ENCODE results near the gene GRB10.

GRB10 gene

DNA sequence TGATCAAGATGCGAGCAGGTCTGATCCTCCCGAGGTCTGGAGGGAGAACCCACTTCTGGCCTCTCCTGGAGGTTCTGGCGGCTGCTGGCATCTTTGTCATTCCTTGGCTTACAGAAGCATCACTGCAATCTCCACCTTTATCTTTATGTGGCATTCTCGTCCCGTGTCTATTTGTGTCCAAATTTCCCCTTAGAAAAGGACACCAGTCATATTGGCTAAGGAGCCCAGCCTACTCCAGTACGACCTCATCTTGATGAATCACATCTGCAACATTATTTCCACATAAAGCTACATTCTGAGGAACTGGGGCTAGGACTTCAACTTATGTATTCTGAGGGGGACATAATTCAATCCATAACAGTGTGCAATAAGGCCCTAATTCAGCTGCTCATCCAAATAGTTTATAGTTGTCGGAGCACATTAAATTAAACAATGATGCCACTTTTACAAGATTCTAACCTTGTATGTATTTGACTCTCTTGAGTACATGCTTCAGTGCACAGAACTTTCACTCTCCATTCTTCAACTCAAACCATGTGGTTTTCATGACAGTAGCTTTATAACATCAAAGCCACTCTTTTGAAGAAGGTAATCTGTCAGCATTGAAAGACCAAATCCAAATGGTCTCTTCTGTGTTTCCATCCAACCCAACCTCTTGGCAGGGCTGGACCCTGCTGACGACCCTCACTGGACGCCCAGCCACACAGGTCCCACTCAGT, 131.3 kb downstream of the GRB10 start:
- no peak for DNase-seq

GRCh38 chr7:50650057-50650664, 132.5 kb downstream of the GRB10 start:
- DNase-seq = no peak

GRCh38 chr7:50649259-50649885, 133.3 kb downstream of the GRB10 start:
- no peak for DNase-seq

- no peak for DNase-seq
These were observed 134.0 kb downstream of the GRB10 start for GRCh38 chr7:50648570-50649169.

DNA sequence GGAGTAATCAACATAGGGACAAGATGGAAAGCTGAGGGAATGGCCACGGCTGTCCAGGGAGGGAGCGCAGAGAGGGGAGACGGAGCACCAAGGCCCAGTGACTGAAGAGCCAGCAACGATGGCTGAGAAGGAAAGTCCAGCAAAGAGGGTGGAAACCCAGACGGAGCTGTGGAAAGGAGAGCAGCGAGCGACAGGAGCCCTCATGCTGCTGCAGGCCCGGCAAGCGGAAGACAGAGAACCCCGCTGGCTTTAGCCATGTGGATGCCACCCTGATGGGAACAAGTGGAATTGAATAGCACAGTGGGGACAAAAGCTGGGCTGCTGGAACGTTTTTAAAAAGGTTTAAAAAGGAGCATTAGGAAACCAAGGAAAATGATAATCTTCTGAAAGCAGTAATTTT, 134.6 kb downstream of the GRB10 start:
- DNase-seq = no peak

DNA sequence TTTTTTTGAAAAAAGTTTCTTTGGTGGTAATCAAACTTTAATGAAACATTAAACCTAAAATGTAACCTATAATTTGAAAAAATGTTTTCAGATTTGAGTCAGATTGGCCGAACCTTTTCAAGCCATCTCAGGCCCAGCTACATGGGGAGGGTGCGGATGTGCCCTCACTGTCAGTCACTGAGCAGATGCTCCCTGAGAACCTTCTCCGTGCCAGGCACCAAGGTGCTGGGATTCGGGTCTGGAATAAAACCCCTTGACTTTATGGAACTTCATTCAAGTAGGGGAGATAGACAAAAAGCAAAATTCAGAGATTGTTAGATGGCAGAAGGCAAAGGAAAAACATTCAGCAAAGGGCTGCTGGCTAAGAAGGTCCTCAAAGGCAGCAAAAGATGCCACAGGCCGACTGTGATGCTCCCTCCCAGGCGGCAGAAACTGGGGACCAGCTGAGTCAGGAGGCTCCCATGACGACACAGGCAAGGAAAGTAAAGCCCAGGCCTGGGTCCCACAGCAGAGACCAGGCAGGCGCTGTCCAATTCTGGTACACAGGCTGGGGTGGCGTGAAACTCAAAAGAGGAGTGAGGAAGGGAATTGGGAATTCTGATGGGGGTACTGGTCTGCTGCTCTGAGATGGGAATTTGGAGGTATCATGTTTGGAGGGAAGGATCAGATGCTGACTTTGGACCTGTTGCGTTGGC, 135.3 kb downstream of the GRB10 start:
- DNase-seq = no peak

DNA sequence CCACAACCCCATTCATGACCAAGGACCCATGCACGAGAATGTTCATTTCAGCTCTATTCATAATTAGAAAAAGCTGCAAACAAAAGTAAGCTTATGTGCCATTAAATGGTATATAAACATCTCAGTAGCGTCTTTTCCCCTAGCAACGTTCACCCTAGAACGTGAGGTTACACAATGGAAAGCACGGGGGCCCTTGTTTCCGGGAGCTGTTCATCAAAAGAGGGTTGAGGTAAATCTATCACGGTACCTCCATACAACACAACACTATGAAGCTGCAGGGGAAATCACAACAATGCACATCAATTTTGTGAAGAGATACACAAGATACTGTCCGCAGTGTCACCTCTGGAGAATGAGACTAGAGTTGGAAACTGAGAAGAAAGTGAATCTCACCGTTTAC, 136.6 kb downstream of the GRB10 start:
- DNase-seq = no peak

DNA sequence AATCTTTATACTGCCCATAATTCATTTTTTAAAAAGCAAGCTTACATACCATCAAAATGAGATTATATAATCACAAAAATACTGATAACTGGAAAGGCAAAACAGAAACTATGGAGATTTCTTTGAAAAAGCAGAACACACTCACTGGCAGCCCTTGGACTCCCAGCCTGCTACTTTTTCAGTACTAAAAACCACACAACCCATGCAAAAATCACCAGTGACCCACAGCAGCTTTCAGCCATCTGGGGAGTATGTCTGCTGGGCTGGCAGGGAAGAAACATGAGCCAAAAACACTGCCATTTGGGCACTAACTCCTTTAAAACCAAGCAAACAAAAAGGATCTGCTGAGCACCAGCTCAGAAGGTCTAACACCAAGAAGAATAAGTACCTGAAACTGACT, 137.5 kb downstream of the GRB10 start:
- no peak for DNase-seq

DNA sequence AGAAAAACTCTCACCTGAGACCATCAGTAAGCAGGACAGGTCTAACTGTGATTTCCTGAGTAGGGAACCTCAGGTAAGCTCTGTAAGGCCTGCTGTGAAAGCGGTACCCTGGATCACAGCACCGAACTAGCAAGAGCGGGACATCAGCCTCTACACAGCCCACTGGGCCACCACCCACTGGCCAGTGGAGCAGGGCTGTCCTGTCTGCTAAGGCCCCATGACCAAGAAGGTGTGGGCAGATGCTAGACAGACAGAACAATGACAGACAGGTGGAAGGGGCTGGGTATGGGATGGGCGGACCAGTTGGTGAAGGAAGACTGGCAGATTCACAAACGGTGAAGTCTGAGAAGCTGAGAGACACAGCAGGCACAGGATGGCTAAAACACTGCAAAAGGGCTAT, 138.1 kb downstream of the GRB10 start:
- DNase-seq = no peak

DNA sequence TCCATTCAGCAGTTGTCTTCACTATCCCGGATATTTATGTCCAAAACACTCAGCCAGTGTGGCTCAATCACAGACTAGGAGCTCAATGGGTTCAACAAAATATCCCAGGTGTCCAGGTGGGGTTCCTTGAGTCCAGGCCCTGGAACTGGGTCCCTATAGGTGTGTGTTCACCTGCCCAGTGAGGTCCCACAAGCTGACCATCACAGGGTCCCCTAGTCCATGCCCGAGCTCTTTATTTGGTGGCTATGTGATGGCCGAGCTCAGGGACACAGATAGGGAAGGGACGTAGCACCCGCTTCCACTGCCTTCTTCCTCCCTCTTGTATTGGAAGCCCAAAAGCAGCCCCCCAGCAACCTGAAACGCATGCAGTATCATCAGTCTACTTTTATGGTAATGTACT, 138.6 kb downstream of the GRB10 start:
- DNase-seq = no peak

DNA sequence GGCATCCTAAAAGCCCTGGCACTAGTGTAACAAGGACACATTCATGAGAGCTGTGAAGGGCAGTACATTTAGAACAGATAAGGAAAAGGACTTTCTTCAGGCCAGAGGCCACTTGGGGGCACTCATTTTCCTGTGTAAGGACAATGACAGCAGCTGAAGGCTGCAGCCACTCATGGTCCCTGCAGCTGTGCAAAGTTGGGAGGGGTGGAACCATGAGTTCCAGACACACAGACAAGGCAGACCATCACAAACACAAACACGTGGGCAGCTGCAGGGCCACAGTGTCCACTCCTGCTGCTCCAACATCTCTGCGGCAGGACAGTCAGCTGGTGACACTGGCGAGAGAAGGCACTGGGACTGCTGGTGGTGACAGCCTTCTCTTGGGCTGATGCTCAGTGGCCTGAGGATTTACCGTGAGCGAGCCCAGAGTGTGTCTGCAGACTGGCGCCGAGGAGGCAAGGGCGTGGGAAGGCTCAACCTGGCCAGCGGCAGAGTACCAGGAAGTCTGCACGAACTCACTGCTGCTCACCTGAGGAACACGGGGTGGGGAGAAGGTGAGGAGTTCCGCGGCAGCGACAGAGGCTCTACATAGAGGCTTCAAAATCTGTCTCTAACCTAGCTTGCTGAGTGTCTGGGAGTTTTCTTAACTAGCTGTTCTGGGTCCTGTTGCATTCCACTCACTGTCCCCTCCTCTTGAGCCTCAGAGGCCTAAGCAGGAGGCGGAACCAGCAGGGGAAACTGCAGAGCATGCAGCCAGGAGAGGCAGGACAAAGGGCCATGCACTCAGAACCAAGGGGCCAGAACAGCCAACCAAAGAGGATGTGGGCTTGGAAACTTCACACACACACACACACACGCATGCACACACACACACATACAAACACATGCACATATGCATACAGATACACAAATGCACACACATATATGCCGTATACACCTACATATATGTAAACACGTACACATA, 141.0 kb downstream of the GRB10 start:
- no peak for DNase-seq

GRCh38 chr7:50640779-50641178, 141.9 kb downstream of the GRB10 start:
- DNase-seq = no peak

DNA sequence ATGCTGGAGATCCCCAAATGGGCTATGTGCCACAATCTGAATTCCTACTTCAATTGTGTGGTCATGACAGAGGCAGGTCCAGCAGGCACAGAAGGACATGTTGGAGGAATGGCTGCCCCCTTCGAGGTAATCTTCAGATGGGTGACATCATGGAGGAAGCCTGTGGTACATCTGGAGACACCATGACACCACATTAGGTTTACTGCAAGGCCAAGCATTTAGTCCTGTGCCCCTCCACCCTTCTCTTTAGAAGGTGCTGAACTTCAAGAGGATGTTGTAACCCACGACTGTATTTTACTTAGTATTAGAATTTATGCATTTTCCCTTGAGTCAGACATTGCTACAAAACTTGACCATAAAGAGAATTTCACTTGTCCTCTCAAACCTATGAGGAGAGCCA, 142.4 kb downstream of the GRB10 start:
- no peak for DNase-seq

DNA sequence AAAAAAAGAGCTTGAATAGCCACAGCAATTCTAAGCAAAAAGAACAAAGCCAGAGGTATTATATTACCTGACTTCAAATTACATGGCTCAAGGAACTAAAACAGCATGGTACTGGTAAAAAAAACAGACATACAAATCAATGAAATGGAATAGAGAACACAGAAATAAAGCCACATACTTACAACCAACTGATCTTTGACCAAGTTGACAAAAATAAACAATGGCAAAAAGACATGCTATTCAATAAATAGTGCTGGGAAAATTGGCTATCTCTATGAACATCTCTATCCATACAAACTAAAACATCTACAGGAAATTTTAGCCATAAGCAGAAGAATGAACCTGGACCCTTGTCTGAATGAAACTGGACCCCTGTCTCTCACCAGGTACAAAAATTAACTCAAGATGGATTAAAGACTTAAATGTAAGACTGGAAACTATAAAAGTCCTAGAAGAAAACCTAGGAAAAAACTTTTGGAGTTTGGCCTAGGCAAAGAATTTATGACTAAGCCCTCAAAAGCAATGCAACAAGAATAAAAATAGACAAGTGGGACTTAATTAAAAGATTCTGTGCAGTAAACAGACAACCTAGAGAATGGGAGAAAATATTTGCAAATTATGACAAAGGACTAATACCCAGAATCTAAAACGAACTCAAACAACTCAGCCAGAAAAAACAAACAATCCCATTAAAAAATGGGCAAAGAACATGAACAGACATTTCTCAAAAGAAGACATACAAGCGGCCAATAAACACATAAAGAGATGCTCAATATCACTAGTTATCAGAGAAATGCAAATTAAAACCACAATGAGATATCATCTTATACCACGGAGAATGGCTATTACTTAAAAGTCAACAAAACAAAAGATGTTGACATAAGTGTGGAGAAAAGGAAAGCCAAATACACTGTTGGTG, 144.7 kb downstream of the GRB10 start:
- DNase-seq = no peak

DNA sequence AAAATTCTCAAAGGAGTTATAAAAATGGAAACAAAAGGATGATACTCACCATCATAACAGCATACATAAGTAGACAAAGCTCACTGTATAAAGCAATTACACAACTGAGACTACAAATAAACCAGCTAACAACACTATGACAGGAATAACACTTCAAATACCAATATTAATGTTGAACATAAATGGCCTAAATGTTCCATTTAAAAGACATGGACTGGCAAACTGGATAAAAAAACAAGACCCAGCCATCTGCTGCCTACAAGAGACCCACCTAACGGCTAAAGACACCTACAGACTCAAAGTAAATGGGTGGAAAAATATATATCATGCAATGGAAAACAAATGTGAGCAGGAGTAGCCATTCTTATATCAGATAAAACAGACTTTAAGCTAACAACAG, 148.3 kb downstream of the GRB10 start:
- no peak for DNase-seq

GRCh38 chr7:50633414-50633710, 149.3 kb downstream of the GRB10 start:
- no peak for DNase-seq

GRCh38 chr7:50632561-50633413, 149.9 kb downstream of the GRB10 start:
- peak; percentile 40 for DNase-seq

DNA sequence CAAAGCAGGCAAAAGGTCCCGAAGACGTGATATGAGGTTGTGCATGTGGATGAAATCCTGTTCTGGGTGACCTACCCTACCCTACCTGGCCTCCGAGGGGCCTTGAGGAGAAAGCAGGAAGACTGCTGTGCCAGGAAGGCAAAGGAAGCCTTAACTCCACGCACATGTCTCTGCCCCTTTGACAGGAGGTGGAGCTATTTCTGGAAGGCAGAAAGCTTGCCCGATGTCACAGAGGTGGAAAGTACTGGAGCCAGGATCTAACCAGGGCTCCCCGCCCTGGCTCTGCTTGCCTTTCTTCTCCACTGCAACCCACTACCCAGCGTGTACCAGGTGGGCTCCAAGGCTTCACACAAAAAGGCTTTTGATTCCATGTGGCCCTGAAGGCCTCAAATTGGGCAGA, 151.1 kb downstream of the GRB10 start:
- DNase-seq = no peak

DNA sequence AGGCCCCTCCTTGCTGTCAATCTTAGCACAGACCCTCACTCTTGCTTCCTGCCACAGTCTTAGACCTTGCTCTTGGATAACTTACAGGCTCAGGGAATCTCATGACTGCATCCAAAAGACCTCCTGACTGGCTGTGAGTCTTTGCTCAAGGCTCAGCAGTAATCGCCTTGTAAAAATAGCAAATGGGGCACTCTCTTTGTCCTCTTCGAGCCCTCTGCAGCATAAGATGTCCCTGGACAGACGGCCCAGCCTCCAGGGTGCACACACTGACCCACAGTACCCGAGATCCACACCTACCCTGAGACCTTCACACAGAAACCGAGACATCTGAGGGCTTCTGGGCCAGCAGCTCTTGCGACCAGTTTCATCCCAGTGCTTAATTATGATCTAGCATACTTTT, 151.6 kb downstream of the GRB10 start:
- DNase-seq = no peak

- DNase-seq = no peak
These were observed 153.3 kb downstream of the GRB10 start for GRCh38 chr7:50629238-50629901.
